H9 (cell line): ENCODE results near the gene MBTPS1. TPM values are rescaled to one million over a fixed set of nuclear protein-coding genes. Genes with fewer than 3 reads are reported as not detected.

ENCODE experiments used
- DNase-seq: peaks from one replicate; pipeline ENCODE4 v3.0.0-alpha.2; 2017
- H2AFZ ChIP-seq: one replicate; pipeline ENCODE4 v1.6.1; 2013; ENCODE audit warnings: mild to moderate bottlenecking, low read length, control low read depth, moderate library complexity
- H2AK5ac ChIP-seq: 2 replicates; pipeline ENCODE4 v1.6.1; 2013; ENCODE audit warnings: low read length, control low read depth, mixed read lengths; ENCODE audit not compliant: insufficient read length
- H2BK120ac ChIP-seq: one replicate; pipeline ENCODE4 v1.6.1; 2013; ENCODE audit warnings: low read depth, mild to moderate bottlenecking, low read length, control low read depth, inconsistent platforms; ENCODE audit not compliant: poor library complexity, severe bottlenecking
- H2BK12ac ChIP-seq: 2 replicates; pipeline ENCODE4 v1.6.1; 2013; ENCODE audit warnings: low read length, control low read depth, mixed read lengths, low read depth; ENCODE audit not compliant: insufficient read length
- H2BK15ac ChIP-seq: 2 replicates; pipeline ENCODE4 v1.6.1; 2013; ENCODE audit warnings: low read depth, low read length, control low read depth
- H2BK20ac ChIP-seq: one replicate; pipeline ENCODE4 v1.6.1; 2013; ENCODE audit warnings: low read depth, mild to moderate bottlenecking, low read length, control low read depth, inconsistent platforms; ENCODE audit not compliant: poor library complexity, severe bottlenecking
- H2BK5ac ChIP-seq: 2 replicates; pipeline ENCODE4 v1.6.1; 2013; ENCODE audit warnings: low read length, control low read depth, mixed read lengths; ENCODE audit not compliant: insufficient read length
- H3K14ac ChIP-seq: 2 replicates; pipeline ENCODE4 v1.6.1; 2013; ENCODE audit warnings: low read length, control low read depth; ENCODE audit not compliant: insufficient read depth
- H3K18ac ChIP-seq: 2 replicates; pipeline ENCODE4 v1.6.1; 2013; ENCODE audit warnings: low read depth, mild to moderate bottlenecking, mixed read lengths, low read length, control low read depth; ENCODE audit not compliant: insufficient read length
- H3K23ac ChIP-seq: 2 replicates; pipeline ENCODE4 v1.6.1; 2013; ENCODE audit warnings: low read length, control low read depth, mixed read lengths, low read depth; ENCODE audit not compliant: insufficient read length
- H3K23me2 ChIP-seq: 2 replicates; pipeline ENCODE4 v1.6.1; 2013; ENCODE audit warnings: low read depth, mild to moderate bottlenecking, mixed read lengths, low read length, control low read depth; ENCODE audit not compliant: insufficient read length, poor library complexity, severe bottlenecking
- H3K27ac ChIP-seq: 2 replicates; pipeline ENCODE4 v1.5.1; 2013; ENCODE audit warnings: low read length, control low read depth, mixed read lengths, low read depth; ENCODE audit not compliant: insufficient read length
- H3K27me3 ChIP-seq: 2 replicates; pipeline ENCODE4 v1.6.1; 2013; ENCODE audit warnings: low read length, control low read depth, inconsistent platforms; ENCODE audit not compliant: insufficient read depth
- H3K4ac ChIP-seq: 2 replicates; pipeline ENCODE4 v1.6.1; 2013; ENCODE audit warnings: low read depth, mild to moderate bottlenecking, control low read depth, inconsistent platforms, low read length, moderate library complexity
- H3K4me1 ChIP-seq: 2 replicates; pipeline ENCODE4 v1.6.1; 2013; ENCODE audit warnings: low read length, control low read depth, inconsistent platforms; ENCODE audit not compliant: insufficient read depth
- H3K4me2 ChIP-seq: 2 replicates; pipeline ENCODE4 v1.6.1; 2013; ENCODE audit warnings: low read length, control low read depth, mixed read lengths; ENCODE audit not compliant: insufficient read length, insufficient read depth
- H3K56ac ChIP-seq: 2 replicates; pipeline ENCODE4 v1.6.1; 2013; ENCODE audit warnings: low read depth, mild to moderate bottlenecking, mixed read lengths, low read length, control low read depth; ENCODE audit not compliant: insufficient read length
- H3K79me1 ChIP-seq: 2 replicates; pipeline ENCODE4 v1.6.1; 2013; ENCODE audit warnings: low read depth, mild to moderate bottlenecking, moderate library complexity, low read length, control low read depth, inconsistent platforms; ENCODE audit not compliant: insufficient read depth, poor library complexity, severe bottlenecking
- H3K79me2 ChIP-seq: 2 replicates; pipeline ENCODE4 v1.6.1; 2013; ENCODE audit warnings: low read length, control low read depth, inconsistent platforms; ENCODE audit not compliant: insufficient read depth
- H3K9ac ChIP-seq: 2 replicates; pipeline ENCODE4 v1.6.1; 2013; ENCODE audit warnings: low read length, control low read depth, mixed read lengths; ENCODE audit not compliant: insufficient read length; ENCODE audit errors: extremely low read depth
- H3K9me3 ChIP-seq: one replicate; pipeline ENCODE4 v1.6.1; 2013; ENCODE audit warnings: low read depth, low read length, inconsistent platforms; ENCODE audit not compliant: control insufficient read depth
- H3T11ph ChIP-seq: one replicate; pipeline ENCODE4 v1.6.1; 2013; ENCODE audit warnings: mild to moderate bottlenecking, low read length, control low read depth, inconsistent platforms
- H4K20me1 ChIP-seq: one replicate; pipeline ENCODE4 v1.6.1; 2013; ENCODE audit not compliant: control insufficient read depth, insufficient read length, insufficient read depth
- H4K5ac ChIP-seq: 2 replicates; pipeline ENCODE4 v1.6.1; 2013; ENCODE audit warnings: low read depth, mild to moderate bottlenecking, mixed read lengths, low read length, control low read depth; ENCODE audit not compliant: insufficient read length
- H4K8ac ChIP-seq: replicated peaks from 2 replicates; pipeline ENCODE4 v1.6.1; 2013; ENCODE audit warnings: low read length, control low read depth, mixed read lengths, low read depth; ENCODE audit not compliant: insufficient read length
- H4K91ac ChIP-seq: 2 replicates; pipeline ENCODE4 v1.6.1; 2013; ENCODE audit warnings: low read depth, mild to moderate bottlenecking, moderate library complexity, mixed read lengths, low read length, control low read depth; ENCODE audit not compliant: insufficient read length
- H3K27ac Mint-ChIP-seq, 3 experiments: 2 replicates in 2 of 3; 3 replicates in 1 of 3; pipeline ENCODE4 v1.8.0; 2020 to 2021; ENCODE audit warnings: mixed read lengths in 3 of 3, mild to moderate bottlenecking in 1 of 3, moderate library complexity in 1 of 3
- H3K27me3 Mint-ChIP-seq: 2 replicates; pipeline ENCODE4 v1.8.0; 2021; ENCODE audit warnings: low read depth, mild to moderate bottlenecking, moderate library complexity, mixed read lengths
- H3K36me3 Mint-ChIP-seq, 3 experiments: 2 replicates in 2 of 3; 3 replicates in 1 of 3; pipeline ENCODE4 v1.8.0; 2020 to 2021; ENCODE audit warnings: low read depth in 3 of 3, mixed read lengths in 3 of 3; ENCODE audit not compliant: insufficient read depth in 1 of 3
- H3K4me1 Mint-ChIP-seq, 2 experiments: 2 replicates each; pipeline ENCODE4 v1.8.0; 2020; ENCODE audit warnings: mixed read lengths in 2 of 2
- H3K4me3 Mint-ChIP-seq, 2 experiments: 2 replicates in 1 of 2; 3 replicates in 1 of 2; pipeline ENCODE4 v1.8.0; 2020 to 2021; ENCODE audit warnings: mild to moderate bottlenecking in 2 of 2, mixed read lengths in 2 of 2, moderate library complexity in 1 of 2
- H3K9me3 Mint-ChIP-seq, 2 experiments: 2 replicates in 1 of 2; 3 replicates in 1 of 2; pipeline ENCODE4 v1.8.0; 2020; ENCODE audit warnings: mild to moderate bottlenecking in 2 of 2, mixed read lengths in 2 of 2, moderate library complexity in 1 of 2
- WGBS: extraction: QIAGEN DNeasy Blood & Tissue Kit; methylation state at CpG from one replicate; pipeline ENCODE4 v1.1.7; 2013; ENCODE audit warnings: missing lambda C conversion rate, low lambda C conversion rate, mixed read lengths; ENCODE audit not compliant: insufficient read length; ENCODE audit errors: extremely low coverage; 5-methylcytosine and 5-hydroxymethylcytosine counted together
- long read RNA-seq: library from polyadenylated mRNA; unstranded; transcript quantifications from one replicate; pipeline ENCODE4 v2.0.0, GENCODE V29; 2020
- total RNA-seq: library from RNA; stranded (reverse); gene quantifications from 2 replicates; pipeline ENCODE4 v1.2.1, GENCODE V29; 2021
- TF ChIP-seq, protein P1 (sequence below): fragments of 200-600 bp; sonication (generic); conservative IDR thresholded peaks from 3 replicates; pipeline ENCODE4 v1.8.0; 2021; ENCODE audit warnings: antibody characterized with exemption, mild to moderate bottlenecking

The MBTPS1 gene
- total RNA-seq: 46.8 and 48.7 TPM in 2 replicates
- long read RNA-seq, full-length matches to known transcripts: 202 of 298 reads
- long read RNA-seq, partial matches to known transcripts: 65 of 298 reads
- long read RNA-seq, other reads (novel, unspliced or antisense): 31 of 298 reads

DNA sequence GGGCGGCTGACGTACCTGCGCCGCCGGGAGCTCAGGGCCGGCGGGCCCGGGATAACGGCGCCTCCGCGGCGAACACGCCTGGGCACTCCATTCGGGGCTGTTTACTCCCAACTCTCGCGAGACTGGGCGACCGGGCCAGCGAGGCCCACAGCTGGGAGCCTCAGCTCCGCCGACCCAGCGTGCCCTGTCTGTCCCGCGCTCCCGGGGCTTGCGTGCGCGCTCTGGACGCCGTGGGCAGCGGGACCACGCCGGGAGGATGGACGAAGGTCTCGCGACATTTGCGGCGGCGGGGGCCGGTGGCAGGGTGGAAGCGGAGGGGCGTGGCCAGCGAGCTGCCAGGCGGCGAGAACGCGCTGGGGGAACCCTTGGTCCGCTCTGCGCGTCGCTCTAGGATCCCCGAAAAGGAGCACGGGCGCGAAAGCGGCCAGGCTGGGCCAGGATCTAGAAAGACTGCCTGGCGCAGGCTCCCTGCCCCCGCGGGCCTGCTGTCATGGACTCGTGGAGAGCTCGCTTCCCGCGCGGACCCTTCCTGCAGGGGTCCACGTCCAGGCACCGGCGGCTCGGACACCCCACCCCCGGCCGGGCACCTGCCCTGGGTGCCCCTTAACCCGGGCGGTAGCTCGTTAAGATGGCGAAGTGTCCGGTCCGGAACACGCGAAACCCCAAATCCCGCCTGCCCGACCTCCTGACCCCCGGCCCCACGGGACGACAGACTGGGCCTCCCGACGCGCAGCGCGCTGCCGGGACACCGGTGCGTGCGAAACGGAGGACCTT, at the start of gene MBTPS1:
TSS of gene MBTPS1 (minus strand) at position 223 of the 774 bp plus-strand sequence. CDS start 15,159 bp downstream, outside the sequence.
- no CpG with 5 or more reads among the region's 94 CpGs for WGBS
- Histone ChIP-seq H3K23me2 (peaks cover 10% of the 10 kb centered on the region), H3K27ac (peak within 1 kb of the TSS; percentile 56), H3K79me2 (peaks cover 12% of the 10 kb centered on the region; the same call in 1 of the 2 replicates), H2AK5ac (no peak within 1 kb of the TSS), H2BK20ac (no peak within 1 kb of the TSS), H3K9ac (peak within 1 kb of the TSS; percentile 89), H4K91ac (no peak within 1 kb of the TSS), H4K20me1 (no peaks in the 10 kb centered on the region), H3K56ac (no peak within 1 kb of the TSS), H3T11ph (no peak within 1 kb of the TSS), H2BK120ac (no peak within 1 kb of the TSS), H4K8ac (no peak within 1 kb of the TSS), H3K27me3 (no peaks in the 10 kb centered on the region), H2AFZ (no peak within 1 kb of the TSS), H3K9me3 (no peaks in the 10 kb centered on the region), H3K18ac (peak within 1 kb of the TSS; percentile 27), H2BK15ac (no peak within 1 kb of the TSS), H3K4ac (no peak within 1 kb of the TSS), H3K4me1 (no peaks in the 10 kb centered on the region; the same call in 1 of the 2 replicates), H3K4me2 (peak within 1 kb of the TSS; percentile 74), H3K14ac (peak within 1 kb of the TSS; percentile 45), H4K5ac (no peak within 1 kb of the TSS), H3K23ac (no peak within 1 kb of the TSS), H2BK12ac (no peak within 1 kb of the TSS), H3K79me1 (no peaks in the 10 kb centered on the region), H2BK5ac (no peak within 1 kb of the TSS)
- H3K27me3 Mint-ChIP-seq: no peaks in the 10 kb centered on the region
- H3K9me3 Mint-ChIP-seq: no peaks in the 10 kb centered on the region
- peak within 1 kb of the TSS; percentile 96 to 98 (median 98) for H3K27ac Mint-ChIP-seq
- TF ChIP-seq, protein P1, sequence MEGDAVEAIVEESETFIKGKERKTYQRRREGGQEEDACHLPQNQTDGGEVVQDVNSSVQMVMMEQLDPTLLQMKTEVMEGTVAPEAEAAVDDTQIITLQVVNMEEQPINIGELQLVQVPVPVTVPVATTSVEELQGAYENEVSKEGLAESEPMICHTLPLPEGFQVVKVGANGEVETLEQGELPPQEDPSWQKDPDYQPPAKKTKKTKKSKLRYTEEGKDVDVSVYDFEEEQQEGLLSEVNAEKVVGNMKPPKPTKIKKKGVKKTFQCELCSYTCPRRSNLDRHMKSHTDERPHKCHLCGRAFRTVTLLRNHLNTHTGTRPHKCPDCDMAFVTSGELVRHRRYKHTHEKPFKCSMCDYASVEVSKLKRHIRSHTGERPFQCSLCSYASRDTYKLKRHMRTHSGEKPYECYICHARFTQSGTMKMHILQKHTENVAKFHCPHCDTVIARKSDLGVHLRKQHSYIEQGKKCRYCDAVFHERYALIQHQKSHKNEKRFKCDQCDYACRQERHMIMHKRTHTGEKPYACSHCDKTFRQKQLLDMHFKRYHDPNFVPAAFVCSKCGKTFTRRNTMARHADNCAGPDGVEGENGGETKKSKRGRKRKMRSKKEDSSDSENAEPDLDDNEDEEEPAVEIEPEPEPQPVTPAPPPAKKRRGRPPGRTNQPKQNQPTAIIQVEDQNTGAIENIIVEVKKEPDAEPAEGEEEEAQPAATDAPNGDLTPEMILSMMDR: 0 out of 3 replicates have a peak, but pooled peaks have one; percentile 7
- peak within 1 kb of the TSS; percentile 90 to 95 for H3K4me3 Mint-ChIP-seq
- DNase-seq: peak; percentile 98
- H3K36me3 Mint-ChIP-seq: peaks cover 2 to 3% (median 3%) of the 10 kb centered on the region in 3 experiments; a peak in 3 of 7 replicates
- peaks cover 11 to 12% of the 10 kb centered on the region in 2 experiments for H3K4me1 Mint-ChIP-seq
